HepG2 (cell line): ENCODE measurements around the gene IMMT. TPM values are rescaled to one million over a fixed set of nuclear protein-coding genes. Genes with fewer than 3 reads are reported as not detected.

Source experiments
- ATAC-seq: fragments of 200-7000 bp; cut with Tn5 transposase; 3 replicates; pipeline ENCODE4 v1.9.1; 2020; ENCODE audit warnings: mild to moderate bottlenecking, moderate library complexity
- BruUV-seq: library from RNA; stranded (reverse); fragments of 400-500 nt; replicated peaks from 2 replicates; lab custom pipeline; 2021; lab: Mats Ljungman, UMichigan
- CTCF ChIA-PET: fragments of 300-600 bp; formaldehyde crosslinking; extraction: SDS; loops from one replicate; lab custom pipeline; 2021; ENCODE audit warnings: low total read pairs, inconsistent platforms, low intra/inter-chr PET ratio; lab: Yijun Ruan, JAX
- POLR2A ChIA-PET: fragments of 350-600 bp; sonication (Branson Sonifier 250); formaldehyde crosslinking; loops from one replicate; lab custom pipeline; 2020; ENCODE audit warnings: antibody characterized with exemption, inconsistent platforms; lab: Yijun Ruan, JAX
- DNase-seq: peaks from one replicate; pipeline ENCODE4 v3.0.0-alpha.2; 2015; ENCODE audit warnings: low spot score
- FAIRE-seq: peaks from 3 replicates; lab custom pipeline; 2011; peaks lifted over from hg19 to GRCh38; lab: Jason Lieb, UNC
- H2AFZ ChIP-seq: one replicate; pipeline ENCODE4 v1.6.1; 2011; ENCODE audit warnings: low read length, inconsistent platforms
- H3K27ac ChIP-seq: fragments of 300-600 bp; 3 replicates; pipeline ENCODE4 v1.8.0; 2011; ENCODE audit warnings: mixed run types, mild to moderate bottlenecking, mixed read lengths, low read length, inconsistent platforms; ENCODE audit not compliant: insufficient read depth; ENCODE audit errors: extremely low read length
- H3K27me3 ChIP-seq, 2 experiments: fragments of 200-600 bp in 1 of 2; 2 replicates in 1 of 2; 3 replicates in 1 of 2; pipeline versions ENCODE4 v1.6.0 to v1.8.0; 2011; ENCODE audit warnings: low read length in 2 of 2, mild to moderate bottlenecking in 2 of 2, moderate library complexity in 2 of 2, inconsistent platforms in 1 of 2; ENCODE audit not compliant: insufficient read depth in 2 of 2, control insufficient read depth in 1 of 2
- H3K36me3 ChIP-seq, 2 experiments: fragments of 200-600 bp in 1 of 2; replicated peaks in 1 of 2; 2 replicates in 1 of 2; 3 replicates in 1 of 2; pipeline versions ENCODE4 v1.5.1 to v1.8.0; 2011; ENCODE audit warnings: low read length in 2 of 2, inconsistent platforms in 1 of 2; ENCODE audit not compliant: insufficient read depth in 2 of 2, control insufficient read depth in 1 of 2
- H3K4me1 ChIP-seq: 2 replicates; pipeline ENCODE4 v1.5.1; 2012; ENCODE audit warnings: low read length, inconsistent platforms; ENCODE audit not compliant: insufficient read depth
- H3K4me2 ChIP-seq: 2 replicates; pipeline ENCODE4 v1.6.0; 2011; ENCODE audit warnings: low read depth, low read length, inconsistent platforms
- H3K4me3 ChIP-seq, 3 experiments: fragments of 200-600 bp in 1 of 3; sonication (generic), shearing (Covaris generic) in 1 of 3; replicated peaks in 1 of 3; 2 replicates each; pipeline ENCODE4 v1.5.1; 2011 to 2016; ENCODE audit warnings: low read length in 3 of 3, inconsistent platforms in 2 of 3, low read depth in 2 of 3, mild to moderate bottlenecking in 2 of 3, control low read depth in 1 of 3, mixed read lengths in 1 of 3; ENCODE audit not compliant: insufficient read depth in 1 of 3
- H3K79me2 ChIP-seq: one replicate; pipeline ENCODE4 v1.6.1; 2011; ENCODE audit warnings: low read length, inconsistent platforms; ENCODE audit not compliant: insufficient read depth
- H3K9ac ChIP-seq: 2 replicates; pipeline ENCODE4 v1.6.0; 2011; ENCODE audit warnings: mild to moderate bottlenecking, low read depth, low read length, inconsistent platforms; ENCODE audit not compliant: insufficient read depth
- H3K9me3 ChIP-seq: 2 replicates; pipeline ENCODE4 v1.5.1; 2012; ENCODE audit warnings: mild to moderate bottlenecking, low read length
- H4K20me1 ChIP-seq: 2 replicates; pipeline ENCODE4 v1.6.0; 2011; ENCODE audit warnings: inconsistent platforms, mild to moderate bottlenecking, low read length, moderate library complexity; ENCODE audit not compliant: insufficient read depth
- CBX5 ChIP-seq: sonication (generic); formaldehyde crosslinking; IDR thresholded peaks from 2 replicates; pipeline ENCODE4 v1.4.0; 2020; ENCODE audit warnings: missing genetic modification reagents, borderline replicate concordance
- CHD4 ChIP-seq: fragments of 200-600 bp; sonication (generic); IDR thresholded peaks from 2 replicates; pipeline ENCODE4 v1.7.0; 2017; ENCODE audit warnings: mild to moderate bottlenecking, low read length, borderline replicate concordance
- ESRRA ChIP-seq: sonication (generic); formaldehyde crosslinking; IDR thresholded peaks from 2 replicates; pipeline ENCODE4 v1.5.1; 2020; ENCODE audit warnings: mild to moderate bottlenecking, low read depth, missing genetic modification reagents
- NONO ChIP-seq, 2 experiments: fragments of 450-650 bp in 1 of 2; sonication (generic) in 1 of 2; formaldehyde crosslinking in 1 of 2; IDR thresholded peaks in 1 of 2; conservative IDR thresholded peaks in 1 of 2; 2 replicates each; pipeline versions ENCODE4 v1.6.1 to v1.8.0; 2017 to 2022; ENCODE audit warnings: mild to moderate bottlenecking in 1 of 2, missing genetic modification reagents in 1 of 2, moderate library complexity in 1 of 2
- NR2C2 ChIP-seq: sonication (generic); formaldehyde crosslinking; IDR thresholded peaks from 2 replicates; pipeline ENCODE4 v1.4.0; 2020; ENCODE audit warnings: missing genetic modification reagents, mild to moderate bottlenecking, moderate library complexity, borderline replicate concordance
- PITX1 ChIP-seq: sonication (generic); formaldehyde crosslinking; IDR thresholded peaks from 2 replicates; pipeline ENCODE4 v1.5.1; 2020; ENCODE audit warnings: mild to moderate bottlenecking, missing genetic modification reagents
- REPIN1 ChIP-seq: sonication (generic); formaldehyde crosslinking; IDR thresholded peaks from 2 replicates; pipeline ENCODE4 v1.8.0; 2022; ENCODE audit warnings: missing genetic modification reagents, low read depth, mild to moderate bottlenecking, borderline replicate concordance
- YEATS2 ChIP-seq: sonication (generic); formaldehyde crosslinking; IDR thresholded peaks from 2 replicates; pipeline ENCODE4 v1.4.0; 2020; ENCODE audit warnings: missing genetic modification reagents, borderline replicate concordance
- ZBTB14 ChIP-seq: sonication (generic); formaldehyde crosslinking; IDR thresholded peaks from 2 replicates; pipeline ENCODE4 v1.4.0; 2020; ENCODE audit warnings: missing genetic modification reagents
- ZBTB21 ChIP-seq: sonication (generic); formaldehyde crosslinking; IDR thresholded peaks from 2 replicates; pipeline ENCODE4 v1.4.0; 2020; ENCODE audit warnings: missing genetic modification reagents
- ZFP1 ChIP-seq: IDR thresholded peaks from 2 replicates; pipeline ENCODE4 v1.6.1; 2016
- ZNF143 ChIP-seq: sonication (generic); formaldehyde crosslinking; IDR thresholded peaks from 2 replicates; pipeline ENCODE4 v1.4.0; 2020; ENCODE audit warnings: missing genetic modification reagents
- ZNF235 ChIP-seq: sonication (generic); formaldehyde crosslinking; IDR thresholded peaks from 2 replicates; pipeline ENCODE4 v1.8.1; 2023; ENCODE audit warnings: mild to moderate bottlenecking, missing genetic modification reagents, borderline replicate concordance
- ZNF362 ChIP-seq: sonication (generic); formaldehyde crosslinking; IDR thresholded peaks from 2 replicates; pipeline ENCODE4 v1.4.0; 2020; ENCODE audit warnings: missing genetic modification reagents, mild to moderate bottlenecking, borderline replicate concordance
- ZNF431 ChIP-seq: sonication (generic); formaldehyde crosslinking; IDR thresholded peaks from 2 replicates; pipeline ENCODE4 v1.9.0; 2022; ENCODE audit warnings: missing genetic modification reagents, low read depth, mild to moderate bottlenecking, borderline replicate concordance
- ZSCAN20 ChIP-seq: sonication (generic); formaldehyde crosslinking; IDR thresholded peaks from 2 replicates; pipeline ENCODE4 v1.4.0; 2020; ENCODE audit warnings: missing genetic modification reagents, mild to moderate bottlenecking, borderline replicate concordance
- WGBS: methylation state at CpG from one replicate; pipeline ENCODE4 v1.1.6; 2017; ENCODE audit warnings: low lambda C conversion rate; 5-methylcytosine and 5-hydroxymethylcytosine counted together
- in situ Hi-C: cut with HindIII; loops from 2 replicates; pipeline ENCODE4 v1.10.0; 2017; ENCODE audit warnings: low pct_unique_long_range_greater_than_20kb; ENCODE audit not compliant: extremely low pct_ligation_motif_present
- intact Hi-C: fragments of 100-400 bp; cut with micrococcal nuclease; formaldehyde crosslinking; loops from one replicate; pipeline ENCODE4 v1.10.0; 2022; ENCODE audit not compliant: unreplicated experiment
- polyA plus RNA-seq, 8 experiments: library from polyadenylated mRNA; depleted of rRNA in 3 of 8; stranded (reverse) in 7 of 8; unstranded in 1 of 8; fragments of >200 nt; fragmentation: Illumina TruSeq in 4 of 8; extraction: Trizol in 4 of 8; gene quantifications; 2 replicates each; pipeline versions ENCODE4 v1.2.1 to v1.2.3, GENCODE V29; 2011 to 2016; ENCODE audit warnings: low read depth in 4 of 8, missing spikeins in 1 of 8, mixed read lengths in 1 of 8; ENCODE audit not compliant: insufficient read depth in 1 of 8
- total RNA-seq, 5 experiments: library from RNA; depleted of rRNA; stranded (reverse); fragments of >200 nt; fragmentation: Illumina TruSeq; extraction: Trizol; gene quantifications; 2 replicates each; pipeline ENCODE4 v1.2.3, GENCODE V29; 2016; ENCODE audit warnings: low read depth in 1 of 5
- TF ChIP-seq, protein P1 (sequence below): sonication (generic); formaldehyde crosslinking; conservative IDR thresholded peaks from 2 replicates; pipeline ENCODE4 v1.4.0; 2020; ENCODE audit warnings: mild to moderate bottlenecking, missing genetic modification reagents, moderate library complexity

The IMMT gene
- total and polyA plus RNA-seq, 2 of the 13 experiments (the other 11 are each of a cell fraction or from before 2014, with no cell fraction given): 63.5 to 119 TPM

GRCh38 chr2:86221066-86221684 is 25.9 kb upstream of the IMMT start:
- CTCF ChIA-PET: interaction anchor here (1.9 to 2.1 kb wide), 2 partner anchors 147 to 152 kb away, joined by 23 to 28 read pairs; no protein-coding TSS in a partner anchor
- TF ChIP-seq, protein P1, sequence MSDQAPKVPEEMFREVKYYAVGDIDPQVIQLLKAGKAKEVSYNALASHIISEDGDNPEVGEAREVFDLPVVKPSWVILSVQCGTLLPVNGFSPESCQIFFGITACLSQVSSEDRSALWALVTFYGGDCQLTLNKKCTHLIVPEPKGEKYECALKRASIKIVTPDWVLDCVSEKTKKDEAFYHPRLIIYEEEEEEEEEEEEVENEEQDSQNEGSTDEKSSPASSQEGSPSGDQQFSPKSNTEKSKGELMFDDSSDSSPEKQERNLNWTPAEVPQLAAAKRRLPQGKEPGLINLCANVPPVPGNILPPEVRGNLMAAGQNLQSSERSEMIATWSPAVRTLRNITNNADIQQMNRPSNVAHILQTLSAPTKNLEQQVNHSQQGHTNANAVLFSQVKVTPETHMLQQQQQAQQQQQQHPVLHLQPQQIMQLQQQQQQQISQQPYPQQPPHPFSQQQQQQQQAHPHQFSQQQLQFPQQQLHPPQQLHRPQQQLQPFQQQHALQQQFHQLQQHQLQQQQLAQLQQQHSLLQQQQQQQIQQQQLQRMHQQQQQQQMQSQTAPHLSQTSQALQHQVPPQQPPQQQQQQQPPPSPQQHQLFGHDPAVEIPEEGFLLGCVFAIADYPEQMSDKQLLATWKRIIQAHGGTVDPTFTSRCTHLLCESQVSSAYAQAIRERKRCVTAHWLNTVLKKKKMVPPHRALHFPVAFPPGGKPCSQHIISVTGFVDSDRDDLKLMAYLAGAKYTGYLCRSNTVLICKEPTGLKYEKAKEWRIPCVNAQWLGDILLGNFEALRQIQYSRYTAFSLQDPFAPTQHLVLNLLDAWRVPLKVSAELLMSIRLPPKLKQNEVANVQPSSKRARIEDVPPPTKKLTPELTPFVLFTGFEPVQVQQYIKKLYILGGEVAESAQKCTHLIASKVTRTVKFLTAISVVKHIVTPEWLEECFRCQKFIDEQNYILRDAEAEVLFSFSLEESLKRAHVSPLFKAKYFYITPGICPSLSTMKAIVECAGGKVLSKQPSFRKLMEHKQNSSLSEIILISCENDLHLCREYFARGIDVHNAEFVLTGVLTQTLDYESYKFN (CRISPR knock-in tag): 0 out of 2 replicates have a peak, but pooled peaks have one; percentile 14
- 0 out of 2 replicates have a peak, but pooled peaks have one; percentile 27 for TF ChIP-seq CBX5 (CRISPR knock-in tag)
- TF ChIP-seq ZFP1 (CRISPR knock-in tag): no peak
- TF ChIP-seq YEATS2 (CRISPR knock-in tag): 0 out of 2 replicates have a peak, but pooled peaks have one; percentile 30
- no peak for TF ChIP-seq ZBTB21 (CRISPR knock-in tag)
- TF ChIP-seq CHD4: no peak
- TF ChIP-seq ESRRA (CRISPR knock-in tag): no peak
- TF ChIP-seq PITX1 (CRISPR knock-in tag): peak; percentile 59
- TF ChIP-seq ZBTB14 (CRISPR knock-in tag): no peak
- TF ChIP-seq NR2C2 (CRISPR knock-in tag): no peak
- TF ChIP-seq ZNF143 (CRISPR knock-in tag): no peak
- no peak for TF ChIP-seq ZNF235 (CRISPR knock-in tag)
- no peak for TF ChIP-seq NONO (IDR thresholded peaks at IDR 0.05)
- 0 out of 2 replicates have a peak, but pooled peaks have one; percentile 21 for TF ChIP-seq NONO (CRISPR knock-in tag; conservative IDR thresholded peaks at IDR 0.05)
- no peak for TF ChIP-seq ZSCAN20
- peak; percentile 71; the same call in 1 of the 2 replicates for TF ChIP-seq ZNF362 (CRISPR knock-in tag)
- TF ChIP-seq REPIN1: peak; percentile 55; the same call in 1 of the 2 replicates
- 0 out of 2 replicates have a peak, but pooled peaks have one; percentile 20 for TF ChIP-seq ZNF431 (CRISPR knock-in tag)

More at GRCh38 chr2:86221066-86221684, 25.9 kb upstream of the IMMT start:
- in situ Hi-C loops: loop anchor here (5.0 kb wide), 1 partner anchor 151 kb away; no protein-coding TSS in a partner anchor
- FAIRE-seq: peak; percentile 95
- H2AFZ ChIP-seq: no peak overlapping the region
- 19% methylated on average over 5 of the region's 5 CpGs for WGBS
- BruUV-seq: no TSS peak
- no peaks in the 10 kb centered on the region for H3K9me3 ChIP-seq
- POLR2A ChIA-PET: interaction anchor here (0.9 kb wide), 1 partner anchor 220 kb away, joined by 3 read pairs; the partner anchor contains the start of gene KDM3A
- DNase-seq: peak; percentile 62
- no peak overlapping the region for H3K4me3 ChIP-seq
- H3K36me3 ChIP-seq: no peaks in the 10 kb centered on the region
- peak; percentile 75 for ATAC-seq
- H3K27me3 ChIP-seq: peaks cover 4 to 11% of the 10 kb centered on the region in 2 experiments; a peak in 2 of 5 replicates
- H3K79me2 ChIP-seq: no peaks in the 10 kb centered on the region
- no peaks in the 10 kb centered on the region for H4K20me1 ChIP-seq
- H3K27ac ChIP-seq: no peak overlapping the region
- peaks cover 57% of the 10 kb centered on the region for H3K4me1 ChIP-seq
- H3K9ac ChIP-seq: no peak overlapping the region
- intact Hi-C loops: loop anchor here (1.0 to 2.0 kb wide), 2 partner anchors 147 to 152 kb away; no protein-coding TSS in a partner anchor
- H3K4me2 ChIP-seq: peak overlapping the region; percentile 36; the same call in 1 of the 2 replicates
